ENCODE results near the gene AOX1.

- TF ChIP-seq CTCF (IDR thresholded peaks at IDR 0.05 in 4 of 5, conservative IDR thresholded peaks at IDR 0.05 in 1 of 5), result no peak
- TF ChIP-seq POLR2A (IDR thresholded peaks at IDR 0.05), result no peak
Observed at GRCh38 chr2:200602584-200602983, 16.8 kb downstream of the AOX1 start.

All from gastrocnemius medialis (tissue), 4 donors.